GM21717 (cell line): Measurements from ENCODE around the gene ZNF597.

ENCODE experiments used
- ATAC-seq: cut with Tn5 transposase; IDR thresholded peaks from one replicate; pipeline ENCODE4 v1.9.1; 2021; ENCODE audit warnings: mild to moderate bottlenecking, moderate library complexity; ENCODE audit not compliant: unreplicated experiment

The ZNF597 gene

DNA sequence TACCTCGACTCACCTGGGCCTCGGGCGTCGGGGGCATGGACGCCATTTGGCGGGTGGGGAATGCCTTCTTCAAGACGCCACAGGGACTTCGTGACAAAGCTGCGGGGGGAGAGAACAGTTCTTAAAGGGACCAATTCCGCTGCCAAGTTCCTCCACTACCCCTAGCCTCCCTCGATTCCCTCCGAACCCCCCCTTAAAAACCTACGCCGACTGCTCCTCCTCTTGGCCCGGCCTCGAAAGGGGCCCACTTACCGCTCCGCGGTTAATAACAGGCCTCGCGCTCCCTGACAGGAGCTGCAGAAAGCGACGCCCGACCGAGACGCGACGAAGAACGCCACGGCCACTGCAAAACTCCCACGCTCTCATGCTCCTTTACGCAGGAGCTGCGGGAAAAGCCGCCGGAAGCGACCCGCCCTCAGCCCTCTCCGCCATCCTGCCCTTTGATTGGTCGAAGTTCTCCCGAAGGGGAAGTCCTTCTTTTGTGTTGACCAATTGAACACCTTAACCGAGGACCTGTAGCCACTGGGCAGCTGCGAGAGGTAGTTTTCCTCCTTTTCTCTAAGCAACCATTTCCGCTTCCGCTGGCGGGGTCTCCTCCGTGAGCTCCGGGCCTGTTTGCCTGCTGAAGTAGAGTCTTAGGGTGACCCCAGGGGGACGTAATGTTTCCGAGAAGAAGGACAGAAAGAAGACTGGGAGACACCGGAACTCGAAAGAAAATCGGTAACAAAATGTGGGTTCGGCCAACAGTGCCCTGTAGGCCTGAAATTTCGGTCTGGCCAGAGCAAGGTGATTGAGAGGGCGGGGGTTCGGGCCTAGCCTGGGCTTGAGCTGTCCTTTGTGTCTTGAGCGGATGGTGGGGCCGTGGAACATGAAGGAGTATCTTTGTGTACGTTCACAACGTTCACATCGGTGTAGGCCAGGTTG, at the start of gene ZNF597, which contains the start of gene NAA60:
Gene ZNF597 (minus strand): TSS at position 397 of the 924 bp plus-strand sequence. CDS start 351 bp downstream, at position 46.
Gene NAA60 (plus strand): TSS at position 573 of the 924 bp plus-strand sequence. CDS start 32,548 bp downstream, outside the sequence.
- ATAC-seq: peak; percentile 87

GRCh38 chr16:3492356-3492755, 49.1 kb upstream of the ZNF597 start:
- no peak for ATAC-seq

DNA sequence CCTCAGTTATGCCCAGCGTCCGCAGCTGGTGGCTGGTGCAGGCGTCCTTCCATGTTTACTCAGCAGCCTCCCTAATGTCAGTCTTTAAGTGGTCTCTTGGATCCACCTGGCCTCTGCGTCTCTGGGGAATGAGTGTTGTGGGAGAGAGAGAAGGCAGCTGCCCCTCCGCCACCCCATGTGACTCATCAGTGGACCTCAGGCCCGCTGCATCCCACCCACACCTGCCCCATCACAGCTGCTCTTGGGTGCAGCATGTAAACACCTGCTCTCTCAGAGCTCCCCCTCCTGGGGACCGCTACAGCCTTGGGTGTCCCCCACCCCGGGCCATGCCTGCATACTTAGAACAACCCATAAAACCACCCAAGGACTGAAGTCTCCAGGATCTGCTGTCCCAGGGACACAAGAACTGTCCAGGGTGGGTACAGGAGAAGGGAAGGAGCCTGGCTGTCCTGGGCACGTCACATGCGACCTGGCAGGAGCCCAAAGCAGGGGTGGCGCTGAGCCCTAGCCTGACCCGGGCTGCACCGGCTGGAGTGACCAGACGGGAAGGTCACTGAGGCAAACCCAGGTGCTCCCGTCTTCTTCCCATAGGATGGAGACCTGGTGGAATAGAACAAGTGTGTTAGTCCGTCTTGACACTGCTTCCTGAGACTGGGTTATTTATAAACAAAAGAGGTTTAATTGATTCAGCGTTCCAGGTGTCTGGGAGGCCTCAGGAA, 47.8 kb upstream of the ZNF597 start:
- no peak for ATAC-seq

GRCh38 chr16:3488801-3489200, 45.5 kb upstream of the ZNF597 start:
- ATAC-seq: no peak

DNA sequence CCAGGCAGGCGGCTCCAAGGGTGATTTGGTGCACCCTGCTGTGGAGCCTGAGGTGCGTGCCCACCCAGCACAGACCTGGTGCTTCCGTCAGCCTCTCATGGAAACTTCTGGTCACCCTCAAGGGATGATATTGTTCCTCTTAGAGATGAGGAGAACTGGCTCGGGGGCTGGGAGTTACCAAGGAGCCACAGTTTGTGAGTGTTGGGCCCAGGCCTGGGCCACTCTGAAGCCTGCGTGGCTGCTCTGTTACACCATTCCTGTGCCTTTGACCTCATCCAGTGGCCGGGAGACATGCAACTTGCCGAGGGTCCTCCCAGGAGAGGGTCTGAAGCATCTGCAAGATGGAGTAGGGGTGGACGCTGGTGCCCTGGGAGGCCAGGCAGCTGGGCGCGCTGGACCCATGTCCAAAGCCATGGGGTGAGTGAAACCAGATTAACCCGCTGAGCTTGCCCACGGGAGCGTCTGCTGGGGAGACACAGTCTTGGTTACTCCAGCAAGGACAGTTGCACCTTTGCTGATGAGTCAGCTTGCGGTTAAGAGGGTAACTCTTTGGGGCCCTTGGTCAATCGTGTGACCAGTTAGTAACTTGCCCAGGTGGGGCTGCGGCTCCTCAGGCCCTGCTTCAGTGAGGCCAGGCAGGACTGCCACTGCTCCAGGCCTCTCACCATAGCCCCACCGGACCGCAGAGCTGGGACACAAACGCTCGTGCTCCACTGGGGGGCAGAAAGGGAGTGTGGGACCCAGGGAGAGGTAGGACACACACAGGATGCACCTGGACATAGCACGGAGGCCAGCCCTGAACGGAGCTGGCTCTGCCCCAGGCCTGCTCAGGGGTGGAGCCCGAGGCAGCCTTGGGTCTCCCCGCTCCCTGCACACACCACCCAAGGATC, 44.5 kb upstream of the ZNF597 start:
- no peak for ATAC-seq

DNA sequence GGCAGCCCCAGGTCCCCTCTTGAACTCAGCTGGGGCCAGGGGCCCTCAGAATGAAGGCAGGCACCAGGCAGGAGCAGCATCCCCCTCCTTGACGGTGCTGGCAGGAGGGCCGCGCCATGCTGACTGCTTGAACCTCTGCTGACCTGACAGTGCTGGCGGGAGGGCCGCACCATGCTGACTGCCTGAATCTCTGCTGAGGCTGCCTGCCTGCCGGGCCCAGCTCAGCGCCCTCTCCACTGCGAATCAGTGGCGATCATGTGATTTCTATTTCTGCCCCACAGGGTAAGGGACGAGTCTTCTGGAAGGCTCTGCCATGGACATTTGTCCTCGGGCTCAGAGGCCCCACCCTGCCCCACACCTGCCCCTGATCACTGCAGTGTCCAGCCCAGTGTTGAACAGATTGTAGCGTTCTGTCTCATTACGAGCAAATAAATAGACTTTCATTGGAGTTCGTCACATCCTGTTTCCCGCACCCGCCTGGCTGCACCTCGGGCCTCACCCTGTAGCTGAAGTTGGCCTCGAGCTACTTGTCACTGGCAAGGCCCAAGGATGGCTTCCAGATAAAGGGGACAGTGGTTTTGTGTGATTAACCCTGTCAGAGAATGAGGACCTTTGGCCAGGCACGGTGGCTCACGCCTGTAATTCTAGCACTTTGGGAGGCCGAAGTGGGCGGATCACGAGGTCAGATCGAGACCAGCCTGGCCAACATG, 43.4 kb upstream of the ZNF597 start:
- no peak for ATAC-seq

- no peak for ATAC-seq
Measured at GRCh38 chr16:3485821-3486505, 42.7 kb upstream of the ZNF597 start.

DNA sequence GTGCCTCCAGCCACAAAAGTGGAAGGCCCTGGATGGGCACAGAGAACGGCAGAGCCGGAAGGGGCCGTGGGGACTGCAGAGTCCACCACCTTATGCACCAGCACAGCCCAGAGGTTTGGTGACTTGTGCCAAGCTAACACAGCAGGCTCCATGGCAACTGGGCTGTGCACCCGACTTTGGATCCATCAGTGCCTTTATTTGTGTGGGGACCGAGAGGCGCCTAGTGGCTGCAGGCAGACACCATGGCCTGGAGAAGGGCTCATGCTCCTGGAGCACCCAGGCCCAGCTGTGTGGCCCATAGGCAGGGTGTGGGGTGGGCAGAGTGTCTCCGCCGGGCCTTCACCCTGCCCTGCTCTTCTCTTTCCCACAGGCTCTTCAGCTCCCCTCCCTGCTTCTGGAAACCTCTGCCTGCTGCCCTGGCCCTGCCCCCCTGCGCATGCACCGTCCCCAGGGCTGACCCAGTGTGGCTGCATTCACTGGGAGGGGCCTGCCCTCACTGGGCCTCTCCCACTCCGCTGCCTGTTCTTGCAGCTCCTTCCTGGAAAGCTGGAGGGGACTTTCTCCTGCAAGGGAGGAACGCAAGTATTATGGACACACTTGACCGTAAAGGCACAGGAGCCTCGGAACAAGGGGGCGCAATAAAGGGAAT, 41.9 kb upstream of the ZNF597 start:
- ATAC-seq: no peak

- no peak for ATAC-seq
Measured at GRCh38 chr16:3484318-3485096, 41.2 kb upstream of the ZNF597 start.

- ATAC-seq: no peak
Measured at GRCh38 chr16:3482659-3483241, 39.4 kb upstream of the ZNF597 start.

- ATAC-seq: no peak
Measured at GRCh38 chr16:3481696-3482658, 38.7 kb upstream of the ZNF597 start.

DNA sequence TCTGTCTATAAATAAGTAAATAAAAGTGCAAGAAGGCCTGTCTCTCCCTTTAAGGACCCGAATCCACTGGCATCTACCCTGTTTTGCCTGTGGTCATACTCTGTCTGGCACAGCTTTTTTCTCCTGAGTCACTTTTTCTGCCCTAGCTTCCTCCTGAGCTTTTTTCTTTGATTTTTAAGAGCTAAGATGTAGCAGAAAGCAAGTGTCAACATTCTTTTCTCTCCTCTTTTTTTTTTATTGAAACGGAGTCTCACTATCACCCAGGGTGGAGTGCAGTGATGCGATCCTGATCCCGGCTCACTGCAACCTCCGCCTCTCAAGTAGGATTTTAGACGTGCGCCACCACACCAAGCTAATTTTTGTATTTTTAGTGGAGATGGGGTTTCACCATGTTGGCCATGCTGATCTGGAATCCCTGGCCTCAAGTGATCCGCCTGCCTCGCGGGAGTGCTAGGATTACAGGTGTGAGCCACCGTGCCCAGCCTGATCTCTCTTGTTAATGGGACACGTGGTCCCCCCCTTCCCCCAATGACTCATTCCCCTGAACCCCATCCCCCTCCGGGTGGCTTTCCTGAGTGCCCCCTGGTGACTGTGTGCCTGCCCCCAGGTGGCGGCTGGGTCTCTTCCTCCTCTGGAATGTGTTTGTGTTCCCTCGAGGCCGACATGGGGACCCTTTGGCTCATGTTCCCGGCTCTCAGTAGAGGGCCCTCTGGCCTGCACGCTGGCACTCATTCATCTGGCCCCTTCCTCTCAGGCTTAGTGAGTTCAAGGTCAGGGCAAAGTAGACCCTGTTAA, 37.8 kb upstream of the ZNF597 start:
- no peak for ATAC-seq

DNA sequence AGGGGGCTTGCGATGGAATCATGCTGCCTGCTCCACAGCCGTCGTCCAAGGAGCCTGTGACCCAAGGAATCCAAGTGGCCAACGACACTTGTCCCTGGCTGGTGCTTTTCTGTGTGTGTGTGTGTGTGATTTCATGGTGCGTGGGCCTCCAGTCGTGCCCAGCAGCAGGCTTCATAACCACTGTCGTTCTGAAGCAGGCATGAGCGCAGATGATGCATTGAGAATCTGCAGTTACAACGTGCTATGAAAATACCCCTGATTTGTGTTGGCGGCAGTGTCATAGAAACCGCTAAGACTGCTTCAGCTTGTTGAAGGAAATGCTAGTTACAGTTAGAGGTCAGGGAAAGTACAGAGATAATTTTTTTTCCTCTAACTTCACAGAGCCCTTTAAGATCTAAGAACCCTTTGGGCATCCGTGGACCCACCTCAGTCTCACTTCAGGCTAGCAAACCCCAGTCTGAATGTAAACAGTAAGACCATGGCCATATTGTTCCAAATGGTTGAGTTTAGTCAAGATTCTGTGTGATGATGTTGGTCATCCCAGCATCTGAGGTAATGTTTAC, 36.4 kb upstream of the ZNF597 start:
- ATAC-seq: no peak

GRCh38 chr16:3478242-3478925, 35.1 kb upstream of the ZNF597 start:
- ATAC-seq: no peak

GRCh38 chr16:3476409-3476808, 33.1 kb upstream of the ZNF597 start:
- ATAC-seq: no peak
